Activated CD4-positive, alpha-beta T cell treated with anti-CD3 and anti-CD28 coated beads, Interleukin-2, amount 50 U/mL, for 16 hours (primary cell): ENCODE results near the gene HDAC4.

Source experiments
- DNase-seq: peaks from one replicate; pipeline ENCODE4 v3.0.0-alpha.2; 2020

The HDAC4 gene

DNA sequence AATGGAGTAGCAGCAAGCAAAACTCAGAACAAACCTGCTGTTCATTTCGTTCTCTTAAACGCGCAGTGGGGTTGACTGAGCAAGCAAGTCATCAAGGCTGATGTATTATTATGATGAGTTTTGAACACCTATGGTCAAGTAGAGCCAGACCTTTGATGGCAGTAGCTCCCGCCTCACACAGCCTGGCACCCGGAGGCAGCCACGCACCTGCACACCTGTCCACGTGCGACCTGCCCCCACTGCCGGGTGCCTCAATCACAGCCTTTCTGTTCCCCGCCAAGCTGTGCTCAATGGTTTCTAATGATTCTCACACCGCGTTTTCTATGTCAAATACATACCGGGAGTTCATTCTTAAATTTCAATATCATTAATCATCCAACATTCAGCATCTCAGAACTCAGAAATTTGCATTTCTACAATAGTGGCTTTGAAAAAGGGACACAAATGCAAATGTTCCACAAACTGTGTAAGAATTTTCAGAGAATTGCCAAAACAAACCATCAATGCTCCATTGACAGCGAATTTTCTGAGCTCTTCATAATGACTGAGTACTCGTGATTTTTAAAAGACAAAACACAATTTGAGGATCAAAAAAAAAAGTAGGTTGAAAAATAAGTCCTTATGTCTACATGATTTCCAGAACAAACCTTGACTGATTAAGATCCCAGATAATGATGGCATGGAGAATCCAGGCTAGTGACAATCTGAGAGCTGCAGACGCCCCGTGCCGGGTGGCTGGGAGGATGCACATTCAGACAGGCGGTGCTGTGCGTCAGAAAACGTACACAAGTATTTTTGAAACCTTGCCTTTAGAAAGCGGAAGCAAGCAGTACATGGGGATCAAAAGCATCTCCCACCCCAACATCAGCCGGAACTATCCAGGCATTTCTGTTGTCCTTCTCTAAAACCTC lies 56.6 kb downstream of the HDAC4 start:
- no peak for DNase-seq

DNA sequence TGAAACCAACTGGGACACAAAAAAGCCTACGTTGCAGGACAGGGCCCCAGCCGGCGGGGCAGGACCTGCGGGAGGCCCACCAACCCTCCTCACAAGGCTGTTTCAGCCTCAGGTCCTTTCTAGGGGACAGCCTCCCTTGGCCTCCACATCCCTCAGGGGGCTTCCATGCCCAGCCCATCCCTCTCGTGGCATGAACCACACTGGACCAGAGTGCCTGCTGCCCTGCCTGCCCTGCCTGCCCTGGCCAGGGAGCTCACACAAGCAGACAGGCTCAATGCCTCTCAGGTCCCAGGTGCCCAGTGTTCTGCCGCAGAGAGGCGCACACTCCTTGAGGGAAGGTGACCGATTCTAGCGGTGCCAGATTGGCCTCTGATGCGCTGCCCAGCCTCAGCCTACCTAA lies 57.4 kb downstream of the HDAC4 start:
- no peak for DNase-seq

DNA sequence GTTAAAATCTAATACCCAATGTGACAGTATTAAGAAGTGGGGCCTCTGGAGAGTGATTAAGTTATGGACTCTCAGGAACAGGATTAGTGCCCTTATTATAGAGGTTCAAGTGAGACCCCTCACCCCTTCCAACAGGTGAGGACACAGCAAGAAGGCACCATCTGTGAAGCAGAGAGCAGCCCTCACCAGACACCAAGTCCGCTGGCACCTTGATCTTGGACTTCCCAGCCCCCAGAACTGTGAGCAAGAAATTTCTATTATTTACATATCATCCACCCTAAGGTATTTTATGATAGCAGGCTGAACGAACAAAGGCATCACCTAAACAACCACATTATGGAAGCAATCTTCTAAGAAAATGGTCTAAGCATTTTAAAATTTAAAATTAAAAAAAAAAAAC lies 59.0 kb downstream of the HDAC4 start:
- no peak for DNase-seq

DNA sequence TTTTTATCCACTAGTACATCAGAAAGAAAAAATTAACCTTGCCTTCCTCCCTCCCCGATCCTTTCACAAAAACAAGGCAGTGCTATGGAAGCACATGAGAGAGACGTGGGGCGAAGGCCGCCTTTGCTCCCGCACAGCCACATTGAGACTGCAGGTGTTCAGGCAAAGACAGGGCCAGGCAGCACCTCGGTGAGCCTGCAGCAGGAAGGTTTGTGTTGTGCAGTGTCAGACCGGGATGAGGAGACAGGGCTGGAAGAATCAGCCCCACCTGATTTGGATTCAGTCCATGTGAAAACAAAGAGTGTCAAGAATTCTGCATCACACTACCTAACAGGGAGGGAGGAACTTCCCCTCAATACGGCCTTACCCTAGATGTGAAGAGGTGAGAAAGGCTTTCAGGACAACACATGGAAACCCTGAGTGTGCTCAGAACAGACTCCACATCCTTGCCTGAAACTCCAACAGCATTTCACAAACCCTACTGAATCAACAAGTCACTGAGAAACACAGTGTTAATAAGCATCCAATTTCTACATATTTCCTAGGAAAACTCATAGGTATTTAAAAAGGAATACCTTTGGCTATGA lies 59.6 kb downstream of the HDAC4 start:
- DNase-seq, result no peak

DNA sequence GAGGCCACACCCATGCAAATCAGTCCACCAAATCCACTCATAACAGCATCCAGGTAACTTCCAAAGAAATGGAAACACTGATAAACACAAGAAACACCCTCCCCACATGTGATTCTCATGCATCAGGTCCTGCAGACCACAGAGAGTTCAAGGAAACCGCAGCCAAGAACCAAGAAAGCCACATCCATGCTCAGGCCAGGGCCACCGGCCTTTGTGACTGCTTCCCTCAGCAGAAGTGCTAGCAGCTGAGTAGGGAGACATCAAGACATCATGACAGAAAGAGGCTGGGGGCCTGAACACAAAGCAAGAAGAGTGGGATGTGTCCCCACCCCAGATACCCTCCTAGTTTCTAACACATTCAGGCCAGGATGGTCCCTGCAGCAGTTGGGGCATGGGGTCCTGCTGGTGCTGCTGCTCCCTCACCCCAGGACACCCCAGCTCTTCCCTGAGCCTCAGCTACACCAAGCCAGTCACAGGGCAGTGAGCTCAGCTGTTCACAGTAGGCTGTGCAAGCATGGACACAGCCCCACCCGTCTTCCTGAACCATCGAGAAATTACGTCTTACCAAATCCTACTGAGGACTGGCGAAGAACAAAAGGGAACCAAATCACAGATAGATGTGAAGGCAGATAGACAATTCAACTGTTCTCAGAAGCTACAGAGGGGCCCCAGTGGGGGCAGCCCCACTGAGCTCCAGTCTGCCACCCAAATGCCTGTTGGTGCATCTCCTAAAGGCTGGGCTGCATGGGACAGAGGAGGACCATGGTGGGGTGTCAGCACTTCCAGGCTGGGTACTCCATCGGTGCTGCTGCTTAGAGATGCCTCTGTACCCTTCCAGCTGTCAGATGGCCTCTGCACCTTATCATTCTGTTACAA lies 60.9 kb downstream of the HDAC4 start:
- DNase-seq, result peak; percentile 63

- no peak for DNase-seq
These were observed 61.6 kb downstream of the HDAC4 start for GRCh38 chr2:239339241-239339640.

GRCh38 chr2:239337877-239338484 lies 62.8 kb downstream of the HDAC4 start:
- DNase-seq, result no peak

GRCh38 chr2:239337122-239337876 lies 63.5 kb downstream of the HDAC4 start:
- no peak for DNase-seq

DNA sequence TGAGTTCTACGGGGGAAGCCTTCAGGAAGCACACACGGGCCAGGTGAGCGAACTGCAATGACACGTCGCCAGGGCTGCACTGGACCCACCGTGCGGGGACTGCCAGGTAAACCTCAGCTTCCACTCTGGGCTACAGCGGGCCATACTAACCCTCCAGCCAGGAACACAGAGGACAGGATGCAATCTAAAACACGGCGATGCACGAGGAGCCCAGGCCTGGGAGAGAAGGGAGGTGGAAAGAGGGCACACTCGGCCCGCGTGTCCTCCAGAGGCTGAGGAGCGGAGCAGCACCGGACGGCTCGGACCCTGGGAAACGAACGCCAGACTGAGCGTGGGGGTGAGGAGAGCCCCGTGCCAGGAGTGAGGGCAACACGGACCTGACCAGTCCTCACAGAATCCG lies 69.3 kb downstream of the HDAC4 start:
- no peak for DNase-seq

DNA sequence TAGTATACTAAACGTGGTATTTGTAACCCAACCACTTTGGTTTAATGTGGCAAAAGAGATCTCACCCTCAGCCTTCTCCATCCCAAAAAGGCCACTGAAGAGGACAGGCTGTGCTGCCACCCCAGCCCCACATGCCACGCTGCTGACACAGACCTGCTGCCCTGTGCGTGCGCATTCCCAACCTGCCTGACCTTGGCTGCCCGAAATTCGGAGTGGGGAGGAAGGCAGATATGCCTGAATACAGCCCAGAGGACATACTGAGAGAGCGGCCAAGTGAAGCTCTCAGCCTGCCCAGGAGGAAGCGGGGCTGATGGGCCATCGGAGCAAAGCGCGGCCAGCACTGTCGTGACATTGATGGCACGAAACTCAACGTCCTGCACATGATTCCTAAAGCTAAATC lies 70.0 kb downstream of the HDAC4 start:
- DNase-seq, result no peak

GRCh38 chr2:239329972-239330572 lies 70.7 kb downstream of the HDAC4 start:
- DNase-seq, result no peak

DNA sequence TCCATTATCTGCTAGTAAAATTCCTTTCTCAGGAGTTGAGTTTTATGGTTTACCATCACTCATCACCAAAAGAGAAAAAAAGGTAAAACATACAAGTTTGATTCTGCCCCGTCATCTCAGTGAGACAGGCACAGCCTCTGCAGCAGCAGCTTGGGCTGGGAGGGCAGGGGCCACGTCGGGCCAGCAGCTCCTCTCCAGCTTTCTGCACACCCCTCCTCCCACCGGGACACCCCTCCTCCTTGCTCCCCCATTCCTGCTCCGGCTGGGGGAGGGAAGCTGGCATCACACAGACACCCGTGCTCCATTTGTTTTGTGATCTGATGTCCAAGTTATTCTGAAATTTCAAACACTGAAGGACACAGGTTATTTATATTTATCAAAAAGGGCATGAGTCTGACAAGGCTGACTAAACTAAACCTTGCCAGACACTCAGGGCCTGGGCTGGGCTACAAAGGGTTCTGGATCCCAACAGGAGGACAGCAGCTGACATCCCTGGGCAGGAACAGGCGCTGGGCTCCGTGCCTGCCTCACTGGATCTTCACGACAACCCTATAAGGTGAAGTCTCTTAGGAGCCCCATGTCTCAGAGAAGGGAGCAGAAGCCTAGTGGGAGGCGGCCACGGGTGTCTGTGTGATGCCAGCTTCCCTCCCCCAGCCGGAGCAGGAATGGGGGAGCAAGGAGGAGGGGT lies 71.4 kb downstream of the HDAC4 start:
- DNase-seq, result no peak

- DNase-seq, result no peak
These were observed 72.2 kb downstream of the HDAC4 start for GRCh38 chr2:239328351-239329191.

GRCh38 chr2:239327536-239328350 lies 73.1 kb downstream of the HDAC4 start:
- DNase-seq, result no peak

- peak; percentile 90 for DNase-seq
These were observed 73.8 kb downstream of the HDAC4 start for GRCh38 chr2:239326831-239327535.

DNA sequence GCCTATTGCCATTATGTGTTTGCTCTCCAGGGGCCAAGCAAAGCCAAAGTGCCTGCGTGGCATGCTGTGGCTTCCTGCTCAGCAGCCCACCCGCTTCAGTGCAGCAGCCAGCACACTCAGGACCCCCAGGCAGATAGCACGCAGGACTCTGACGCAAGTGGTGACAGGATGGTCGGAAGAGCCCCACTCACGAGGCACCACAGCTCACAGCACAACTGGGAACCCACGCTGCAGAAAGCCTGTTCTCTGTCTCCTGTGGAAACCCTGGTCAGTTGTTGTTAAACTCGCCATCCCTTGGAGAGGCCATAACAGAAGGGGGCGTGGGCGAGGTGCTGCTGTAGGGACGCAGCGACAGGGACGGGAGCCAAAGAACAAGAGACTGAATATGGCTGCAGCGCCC lies 76.4 kb downstream of the HDAC4 start:
- no peak for DNase-seq

GRCh38 chr2:239323447-239323846 lies 77.4 kb downstream of the HDAC4 start:
- no peak for DNase-seq

DNA sequence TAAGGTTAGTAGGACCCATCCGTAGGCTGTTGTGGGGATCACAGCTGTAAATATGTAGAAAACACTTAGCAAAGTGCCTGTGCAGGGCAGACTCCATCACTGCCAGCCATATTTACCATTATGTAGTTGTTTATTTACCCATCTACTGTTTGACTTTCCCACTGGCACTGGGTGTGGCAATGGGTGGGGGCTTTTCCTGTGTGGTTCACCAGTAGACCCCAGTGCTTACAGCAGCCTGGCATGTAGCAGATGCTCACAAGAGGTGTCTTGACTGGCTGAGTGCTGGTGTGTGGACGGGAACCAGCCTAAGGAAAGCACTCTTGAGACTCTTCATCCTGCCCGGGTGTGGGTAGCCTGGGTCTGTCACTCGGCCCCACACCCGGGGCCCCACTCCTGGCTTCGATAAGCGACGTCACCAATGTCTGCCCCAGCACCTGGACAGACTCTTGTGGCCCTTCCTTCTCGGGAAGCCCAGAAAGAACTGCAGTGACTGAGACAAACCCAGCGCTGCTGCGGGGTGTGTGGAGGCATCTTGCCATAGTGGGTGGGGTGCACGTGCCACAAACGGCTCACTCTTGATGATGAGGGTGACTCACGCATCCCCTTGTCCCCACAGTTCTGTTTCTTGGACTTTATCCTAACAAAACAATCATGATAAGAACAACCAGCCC lies 78.3 kb downstream of the HDAC4 start:
- no peak for DNase-seq
